ENCODE measurements around the gene MAEL.
A peak's percentile ranks its signal among the peaks of the same experiment; 100 is the strongest.

Gene MAEL

DNA sequence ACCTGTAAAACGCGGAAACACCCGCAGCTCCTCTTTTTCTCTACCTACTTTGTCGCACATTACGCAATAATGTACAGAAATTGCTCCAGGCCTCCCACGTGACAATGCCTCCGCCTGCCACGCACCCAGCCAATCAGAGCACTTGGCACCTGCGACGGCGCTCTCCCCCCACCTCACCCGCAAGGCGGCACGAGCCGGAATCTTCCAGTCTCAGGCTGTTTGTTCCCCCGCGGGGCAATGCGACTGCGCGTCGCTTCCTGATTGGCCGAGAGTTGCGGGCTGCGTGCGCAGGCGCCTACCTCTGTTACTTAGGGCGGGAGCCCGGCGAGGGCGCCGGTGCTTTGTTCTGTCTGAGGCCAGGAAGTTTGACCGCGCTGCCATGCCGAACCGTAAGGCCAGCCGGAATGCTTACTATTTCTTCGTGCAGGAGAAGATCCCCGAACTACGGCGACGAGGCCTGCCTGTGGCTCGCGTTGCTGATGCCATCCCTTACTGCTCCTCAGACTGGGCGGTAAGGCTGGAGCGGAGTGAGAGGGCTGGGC, at the start of gene MAEL:
Gene MAEL, plus strand, starts transcription at position 307 of the 542 bp plus-strand sequence. Its CDS starts 73 bp downstream, at position 380.
- no peak for DNase-seq (ENCODE audit: low read depth)
- no peak within 1 kb of the TSS for H3K4me3 ChIP-seq (ENCODE audit: low read depth, low read length)
- TF ChIP-seq, protein P1, sequence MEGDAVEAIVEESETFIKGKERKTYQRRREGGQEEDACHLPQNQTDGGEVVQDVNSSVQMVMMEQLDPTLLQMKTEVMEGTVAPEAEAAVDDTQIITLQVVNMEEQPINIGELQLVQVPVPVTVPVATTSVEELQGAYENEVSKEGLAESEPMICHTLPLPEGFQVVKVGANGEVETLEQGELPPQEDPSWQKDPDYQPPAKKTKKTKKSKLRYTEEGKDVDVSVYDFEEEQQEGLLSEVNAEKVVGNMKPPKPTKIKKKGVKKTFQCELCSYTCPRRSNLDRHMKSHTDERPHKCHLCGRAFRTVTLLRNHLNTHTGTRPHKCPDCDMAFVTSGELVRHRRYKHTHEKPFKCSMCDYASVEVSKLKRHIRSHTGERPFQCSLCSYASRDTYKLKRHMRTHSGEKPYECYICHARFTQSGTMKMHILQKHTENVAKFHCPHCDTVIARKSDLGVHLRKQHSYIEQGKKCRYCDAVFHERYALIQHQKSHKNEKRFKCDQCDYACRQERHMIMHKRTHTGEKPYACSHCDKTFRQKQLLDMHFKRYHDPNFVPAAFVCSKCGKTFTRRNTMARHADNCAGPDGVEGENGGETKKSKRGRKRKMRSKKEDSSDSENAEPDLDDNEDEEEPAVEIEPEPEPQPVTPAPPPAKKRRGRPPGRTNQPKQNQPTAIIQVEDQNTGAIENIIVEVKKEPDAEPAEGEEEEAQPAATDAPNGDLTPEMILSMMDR (IDR thresholded peaks at IDR 0.05; ENCODE audit: low read depth, low read length, missing control alignments), result no peak
- in situ Hi-C loops (cut with HindIII; ENCODE audit: low sequenced_read_pairs), result no loop called here

DNA sequence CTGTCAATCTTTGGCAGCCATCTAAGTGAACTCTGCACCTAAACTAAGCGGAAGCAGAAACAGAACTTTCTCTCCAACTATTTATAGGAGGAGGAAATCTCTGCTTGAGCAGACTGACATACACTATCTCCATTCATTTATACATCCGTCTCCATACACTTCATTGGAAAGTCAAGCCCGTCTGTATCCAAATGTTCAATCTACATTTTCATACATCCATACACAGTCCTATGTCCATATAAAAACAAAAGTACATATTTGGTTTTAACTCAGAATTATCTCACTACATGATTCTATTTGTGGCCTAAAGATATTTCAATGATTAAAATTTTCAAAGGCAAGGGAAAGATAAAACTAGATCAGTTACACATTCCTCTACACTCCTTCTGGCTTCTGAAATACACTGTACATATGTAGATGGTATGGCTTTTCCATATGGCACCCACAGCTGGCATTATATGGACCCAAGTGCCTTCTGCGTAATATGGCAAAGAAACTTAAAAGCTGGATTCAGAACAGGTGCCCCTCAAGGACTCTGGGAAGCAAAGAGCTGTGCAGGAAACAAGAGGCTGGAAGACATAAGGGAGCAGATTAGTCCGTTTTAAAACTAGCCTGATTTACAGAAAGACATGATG, 49.2 kb upstream of the MAEL start:
- no peak overlapping the region for H3K4me3 ChIP-seq (ENCODE audit: low read depth, low read length)
- DNase-seq (ENCODE audit: low read depth), result no peak
- TF ChIP-seq, protein P1 (IDR thresholded peaks at IDR 0.05; ENCODE audit: low read depth, low read length, missing control alignments), result no peak
- in situ Hi-C loops (cut with HindIII; ENCODE audit: low sequenced_read_pairs), result no loop called here

DNA sequence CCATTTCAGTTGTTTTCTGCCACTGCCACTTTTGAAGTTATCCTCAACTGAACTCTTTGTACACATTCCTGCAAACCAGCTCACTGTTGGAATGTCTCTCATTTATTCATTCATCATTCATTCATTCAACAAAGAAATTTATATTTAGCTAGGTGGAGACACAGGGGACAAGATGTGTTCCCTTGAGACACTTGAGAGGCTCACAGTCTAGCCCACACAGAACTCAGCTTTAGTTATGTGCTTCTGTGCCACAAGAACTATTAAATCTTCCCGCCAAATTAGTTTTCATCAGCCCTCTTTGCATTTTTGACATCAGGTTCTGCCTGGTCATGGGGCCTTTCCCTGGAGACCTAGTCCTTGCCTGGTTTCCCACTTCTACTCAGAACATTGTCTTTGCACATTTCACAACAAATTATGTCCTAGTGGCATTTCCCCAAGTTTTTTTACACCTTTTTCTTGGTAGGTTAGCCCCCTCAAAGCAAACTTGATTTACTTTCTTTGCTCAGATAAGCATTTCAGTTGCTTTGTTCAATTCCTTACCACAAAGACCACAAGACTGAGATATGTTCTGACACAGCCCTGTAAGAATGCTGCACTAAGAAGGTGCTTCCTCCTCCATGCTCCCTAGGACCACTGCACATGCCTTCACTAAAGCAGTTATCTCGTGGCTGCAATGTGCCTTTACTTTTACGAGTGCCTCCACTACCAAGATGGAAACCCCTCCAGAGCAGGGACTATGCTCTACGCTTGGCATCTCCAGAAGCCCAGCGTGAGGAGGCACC, 44.7 kb upstream of the MAEL start:
- in situ Hi-C loops (cut with HindIII; ENCODE audit: low sequenced_read_pairs), result no loop called here
- TF ChIP-seq, protein P1 (IDR thresholded peaks at IDR 0.05; ENCODE audit: low read depth, low read length, missing control alignments), result no peak
- peak; percentile 89 for DNase-seq (ENCODE audit: low read depth)
- no peak overlapping the region for H3K4me3 ChIP-seq (ENCODE audit: low read depth, low read length)

DNA sequence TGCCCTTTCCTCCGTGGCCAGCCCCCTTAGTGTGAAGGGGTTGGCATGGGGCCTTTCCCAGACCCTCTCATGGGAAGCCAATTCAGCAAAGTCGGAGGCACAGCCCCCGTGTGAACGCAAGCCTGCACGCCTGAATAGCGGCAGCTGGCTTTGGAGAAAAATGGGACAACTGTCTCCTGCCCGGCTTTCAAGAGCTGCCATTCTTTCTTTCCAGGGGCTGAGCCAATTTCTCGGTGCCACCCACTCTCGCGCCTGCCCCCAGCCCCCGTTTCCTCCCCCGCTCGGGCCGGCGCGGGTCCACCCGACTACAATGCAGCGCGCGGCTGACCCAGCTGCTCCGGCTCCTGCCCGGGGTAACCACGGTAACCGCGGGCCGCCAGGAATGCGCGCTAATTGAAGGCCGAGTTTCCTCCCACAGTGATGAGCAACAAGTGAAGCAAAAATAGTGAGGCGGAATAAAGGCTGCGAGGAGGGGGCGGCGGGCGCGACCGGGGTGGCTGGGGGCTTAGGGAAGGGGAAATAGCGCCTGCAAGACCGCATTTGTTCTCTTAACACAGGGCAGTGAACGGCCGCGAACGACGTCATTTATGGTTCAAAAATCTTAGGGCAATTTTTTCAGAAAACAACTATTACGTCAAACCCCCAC, 41.6 kb upstream of the MAEL start:
- TF ChIP-seq, protein P1 (IDR thresholded peaks at IDR 0.05; ENCODE audit: low read depth, low read length, missing control alignments), result no peak
- DNase-seq (ENCODE audit: low read depth), result peak; percentile 60
- peak overlapping the region; percentile 14 for H3K4me3 ChIP-seq (ENCODE audit: low read depth, low read length)
- in situ Hi-C loops (cut with HindIII; ENCODE audit: low sequenced_read_pairs), result no loop called here

DNA sequence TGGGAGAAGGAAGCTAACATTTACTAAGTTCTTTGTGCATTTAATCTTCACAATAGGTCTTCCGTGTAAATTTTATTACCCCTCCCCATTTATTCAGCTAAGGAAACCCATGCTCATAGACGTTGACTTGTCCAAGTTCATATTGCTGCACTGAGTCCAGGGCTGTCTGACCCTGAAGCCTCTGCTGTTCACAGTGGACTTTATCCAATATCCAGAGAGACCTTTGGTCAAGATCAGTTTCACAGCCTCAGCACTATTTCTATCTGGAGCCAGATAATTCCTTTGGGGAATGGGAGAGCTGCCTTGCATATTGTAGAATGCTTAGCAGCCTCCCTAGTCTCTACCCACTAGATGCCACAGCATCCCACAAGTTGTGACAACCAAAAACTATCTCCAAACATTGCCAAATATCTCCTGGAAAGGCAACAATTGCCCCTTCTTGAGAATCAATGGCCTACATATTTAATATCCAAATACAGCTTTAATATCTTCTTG, 40.2 kb upstream of the MAEL start:
- H3K4me3 ChIP-seq (ENCODE audit: low read depth, low read length), result no peak overlapping the region
- no peak for DNase-seq (ENCODE audit: low read depth)
- TF ChIP-seq, protein P1 (IDR thresholded peaks at IDR 0.05; ENCODE audit: low read depth, low read length, missing control alignments), result no peak
- in situ Hi-C loops (cut with HindIII; ENCODE audit: low sequenced_read_pairs), result no loop called here

DNA sequence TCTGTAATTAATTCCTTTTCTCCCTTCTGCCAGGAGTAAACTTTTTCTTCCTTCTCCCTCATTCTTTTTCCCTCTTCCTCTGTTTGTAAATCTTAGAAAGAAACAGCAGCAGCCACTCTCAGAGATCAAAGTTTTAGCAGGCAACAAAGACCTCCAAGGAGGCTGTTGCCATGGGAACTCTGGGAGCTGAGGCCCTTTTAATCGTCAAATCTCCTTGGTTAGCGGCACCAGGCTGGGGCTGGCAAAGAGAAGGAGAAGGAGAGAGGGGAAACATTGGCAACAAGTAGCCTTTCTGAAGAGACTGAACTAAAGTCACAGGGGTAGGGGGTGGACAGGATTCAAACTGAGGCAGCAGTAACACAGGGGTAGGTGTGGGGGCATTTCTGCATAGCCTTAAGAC, 38.9 kb upstream of the MAEL start:
- in situ Hi-C loops (cut with HindIII; ENCODE audit: low sequenced_read_pairs), result no loop called here
- no peak overlapping the region for H3K4me3 ChIP-seq (ENCODE audit: low read depth, low read length)
- no peak for DNase-seq (ENCODE audit: low read depth)
- TF ChIP-seq, protein P1 (IDR thresholded peaks at IDR 0.05; ENCODE audit: low read depth, low read length, missing control alignments), result no peak

Data from astrocyte of the cerebellum (primary cell).